ENCODE results near the gene STK17B.
"Not testable (repeated sequence)": the region's sequence is repeated elsewhere in the genome, so short reads cannot be mapped to it uniquely, and the experiment has no call there.

Gene STK17B

GRCh38 chr2:196171248-196171871 lies at the start of gene STK17B:
Gene STK17B (minus strand): TSS chr2:196171578. CDS start chr2:196163383, 8,195 bp downstream.
- peak; percentile 73 for DNase-seq

- DNase-seq, result no peak
These were observed 49.3 kb upstream of the STK17B start for GRCh38 chr2:196220671-196221070.

- DNase-seq, result no peak
These were observed 48.3 kb upstream of the STK17B start for GRCh38 chr2:196219671-196220070.

- no peak for DNase-seq
These were observed 46.7 kb upstream of the STK17B start for GRCh38 chr2:196218106-196218505.

- DNase-seq, result no peak
These were observed 45.7 kb upstream of the STK17B start for GRCh38 chr2:196217116-196217515.

DNA sequence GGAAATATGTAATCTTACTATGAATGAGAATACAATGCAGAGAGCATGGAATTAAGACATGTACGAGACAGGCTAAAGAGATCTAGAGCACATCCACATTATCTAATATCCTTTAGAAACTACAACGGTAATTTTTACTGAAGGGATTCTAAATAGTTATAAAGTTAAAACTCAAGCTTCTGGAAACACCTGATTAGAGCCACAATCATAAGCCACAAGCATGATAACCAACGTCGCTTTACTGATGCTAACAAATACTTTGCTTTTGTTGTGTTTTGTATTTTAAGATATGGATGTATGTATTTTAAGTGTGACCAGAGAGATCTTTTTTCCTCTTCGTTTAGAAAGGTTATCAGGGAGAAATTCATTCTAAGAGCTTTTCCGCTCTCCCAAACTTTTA lies 44.0 kb upstream of the STK17B start:
- DNase-seq, result no peak

DNA sequence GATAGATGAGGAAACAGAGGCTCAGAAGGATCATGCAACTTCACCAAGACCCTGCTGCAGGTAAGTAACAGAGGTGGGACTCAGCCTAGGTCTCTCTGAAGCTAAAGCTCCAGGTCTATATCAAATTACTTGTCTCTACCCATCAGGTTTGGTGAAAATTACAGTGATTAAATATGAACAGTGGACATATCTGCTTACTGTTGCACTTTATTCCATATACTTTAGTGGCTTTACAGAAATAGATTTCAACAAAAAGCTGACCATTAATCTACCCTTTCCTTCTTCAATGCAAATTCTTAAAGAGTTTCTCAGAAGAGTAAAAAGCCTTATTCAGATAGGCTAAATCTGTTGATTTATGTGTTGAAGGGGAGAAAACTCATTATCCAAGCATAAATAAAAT lies 42.8 kb upstream of the STK17B start:
- DNase-seq, result no peak

DNA sequence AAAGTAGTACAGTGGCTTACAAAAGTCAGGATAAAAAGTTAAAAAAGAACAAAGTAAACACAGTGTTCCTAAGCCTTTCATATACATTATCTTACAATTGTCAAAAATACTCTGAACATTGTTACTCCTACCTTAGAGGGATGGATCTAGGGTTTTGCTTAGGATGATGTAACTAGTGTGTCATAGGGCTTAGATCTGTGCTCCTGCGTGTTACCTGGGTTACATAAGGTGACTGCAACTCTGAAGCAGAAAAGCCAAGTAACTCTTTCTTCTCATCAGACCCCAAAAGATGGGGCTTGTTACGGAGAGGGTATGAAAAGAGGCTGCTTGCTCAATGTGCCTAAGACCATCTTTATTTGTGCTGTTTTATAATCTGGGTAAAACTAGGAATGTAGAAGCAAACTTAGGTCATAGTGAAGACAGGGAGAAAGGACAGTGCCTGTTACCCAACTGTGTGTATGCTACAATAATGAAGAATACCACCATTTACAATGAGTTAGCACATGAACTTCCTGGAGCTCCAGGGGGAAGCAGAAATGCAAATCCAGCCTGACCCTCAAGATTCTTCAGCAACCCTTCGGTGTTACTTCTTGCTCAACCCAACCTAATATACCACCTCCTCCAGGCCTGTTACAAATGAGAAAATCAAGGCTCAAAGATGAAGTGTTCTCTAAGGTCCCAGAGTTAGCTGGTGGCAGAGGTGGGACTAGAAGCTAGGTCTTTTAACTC lies 42.0 kb upstream of the STK17B start:
- DNase-seq, result no peak

GRCh38 chr2:196208915-196209314 lies 37.5 kb upstream of the STK17B start:
- no peak for DNase-seq

- DNase-seq, result no peak
These were observed 35.4 kb upstream of the STK17B start for GRCh38 chr2:196206804-196207203.

- no peak for DNase-seq
These were observed 34.6 kb upstream of the STK17B start for GRCh38 chr2:196205881-196206435.

DNA sequence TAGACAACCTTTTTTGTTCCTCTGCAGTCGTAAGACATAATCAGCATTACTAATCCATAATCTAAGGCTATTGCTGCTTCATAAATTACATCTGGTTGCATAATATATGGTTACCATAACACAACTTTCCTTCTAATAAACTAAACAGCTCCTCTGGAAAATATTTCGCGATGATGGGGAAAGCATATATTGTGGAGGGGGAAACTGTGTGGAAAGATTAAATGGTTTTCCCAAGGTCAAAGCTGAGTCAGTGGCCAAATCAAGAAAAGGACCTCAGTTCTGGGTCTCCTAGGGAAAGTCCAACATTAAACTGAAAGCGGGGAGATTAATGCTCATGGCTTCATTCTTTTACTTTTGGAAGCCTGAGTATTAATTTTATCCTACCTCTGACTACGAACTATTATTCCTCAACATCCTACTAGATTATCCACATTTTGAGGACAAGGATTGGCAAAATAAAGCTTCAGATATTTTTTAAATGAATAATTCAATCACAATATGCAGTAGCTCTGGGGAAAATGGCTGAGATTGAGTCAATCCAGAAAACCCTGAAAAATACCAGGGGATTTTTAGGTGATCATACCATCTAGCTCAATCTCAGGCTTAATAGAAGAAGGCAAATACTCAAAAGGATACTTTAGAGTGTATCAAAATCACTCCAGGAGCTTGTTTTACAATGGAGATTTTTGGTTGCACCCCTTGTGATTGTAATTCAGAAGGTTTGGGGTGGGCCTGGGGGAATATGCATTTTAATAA lies 33.8 kb upstream of the STK17B start:
- no peak for DNase-seq

DNA sequence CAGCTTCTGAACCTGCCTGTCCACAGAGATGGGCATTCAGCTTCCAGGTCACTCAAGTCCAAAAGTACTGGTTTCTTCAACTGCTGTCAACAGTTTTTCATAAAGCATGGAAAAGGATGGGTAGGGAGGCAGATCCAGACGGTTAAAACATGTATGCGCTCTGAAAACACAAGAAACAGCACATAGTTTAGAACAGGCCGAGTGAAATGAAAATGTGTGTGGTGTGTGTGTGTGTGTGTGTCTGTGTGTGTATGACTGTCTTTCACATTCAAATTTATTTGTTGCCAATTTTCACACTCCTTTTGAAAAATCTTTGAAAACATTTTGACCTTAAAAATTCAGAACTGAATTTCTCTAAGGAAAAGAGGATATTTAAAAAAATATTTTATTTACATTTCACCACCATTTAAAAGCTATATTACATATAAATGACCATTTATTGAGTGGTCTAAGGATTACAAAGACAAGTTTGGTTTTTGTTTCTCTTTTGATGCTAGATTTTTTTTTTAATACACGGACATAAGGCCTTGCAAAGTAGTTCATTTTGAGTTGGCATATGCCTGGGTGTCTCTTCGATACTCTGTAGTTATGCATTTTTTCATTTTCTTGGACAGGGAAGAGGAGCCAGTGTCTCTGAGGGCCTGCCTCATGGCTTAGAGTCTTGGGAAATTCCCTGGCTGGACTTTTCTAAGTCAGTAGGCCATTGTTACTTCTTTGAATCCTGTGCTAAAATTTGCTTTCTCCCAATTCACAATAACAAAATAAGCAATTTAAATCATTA lies 30.0 kb upstream of the STK17B start:
- DNase-seq, result no peak

DNA sequence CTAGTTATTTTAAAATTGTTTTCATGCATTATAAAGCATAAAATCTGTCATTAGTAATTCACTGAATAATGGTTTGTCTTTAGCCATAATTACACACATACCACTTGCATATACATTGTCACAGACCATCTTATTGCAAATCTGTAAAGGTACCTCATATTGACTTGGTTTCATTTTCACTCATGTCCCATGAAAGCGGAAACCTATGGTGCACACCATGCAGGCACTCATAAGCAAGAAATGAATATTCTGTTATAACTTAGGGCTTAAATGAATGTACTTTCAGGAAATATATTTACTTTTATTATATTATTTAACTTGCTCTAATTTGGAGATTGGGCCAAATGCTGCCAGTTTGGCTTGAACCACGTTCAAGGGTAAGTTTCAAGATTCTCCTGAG lies 29.2 kb upstream of the STK17B start:
- no peak for DNase-seq

DNA sequence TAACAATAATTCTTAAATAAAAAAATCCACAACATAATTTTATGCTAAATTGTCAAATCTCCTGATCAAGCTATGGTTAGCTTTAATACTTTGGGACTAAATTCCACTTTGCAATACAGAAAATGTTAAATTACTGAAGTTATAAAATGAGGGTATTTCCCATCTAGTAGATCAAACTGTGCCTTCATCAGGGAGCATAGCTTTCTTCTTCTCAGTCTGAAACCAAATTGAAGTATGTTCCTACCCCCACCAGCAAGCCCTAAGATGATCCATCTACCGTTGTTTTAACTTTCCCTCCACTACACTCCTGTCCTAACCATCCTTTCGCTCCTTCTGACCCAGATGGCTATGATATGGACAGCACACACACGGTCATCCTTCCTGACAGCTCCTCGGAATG lies 24.4 kb upstream of the STK17B start:
- no peak for DNase-seq

- DNase-seq, result no peak
These were observed 23.9 kb upstream of the STK17B start for GRCh38 chr2:196195302-196195701.

DNA sequence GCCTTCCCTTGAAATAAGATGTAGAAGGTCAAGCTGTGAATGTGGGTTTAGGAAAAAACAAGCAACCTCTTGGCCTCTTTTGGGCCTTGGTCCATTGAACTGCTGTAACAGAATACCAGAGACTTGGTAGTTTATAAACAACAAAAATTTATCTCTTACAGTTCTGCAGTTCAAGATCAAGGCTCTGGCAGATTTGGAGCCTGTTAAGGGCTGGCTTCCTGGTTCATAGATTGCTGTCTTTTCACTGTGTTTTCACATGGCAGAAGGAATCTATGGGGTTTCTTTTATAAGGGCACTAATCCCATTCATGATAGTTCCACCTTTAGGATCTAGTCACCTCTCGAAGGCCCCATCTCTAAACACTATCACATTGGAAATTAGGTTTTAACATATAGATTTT lies 20.2 kb upstream of the STK17B start:
- no peak for DNase-seq

DNA sequence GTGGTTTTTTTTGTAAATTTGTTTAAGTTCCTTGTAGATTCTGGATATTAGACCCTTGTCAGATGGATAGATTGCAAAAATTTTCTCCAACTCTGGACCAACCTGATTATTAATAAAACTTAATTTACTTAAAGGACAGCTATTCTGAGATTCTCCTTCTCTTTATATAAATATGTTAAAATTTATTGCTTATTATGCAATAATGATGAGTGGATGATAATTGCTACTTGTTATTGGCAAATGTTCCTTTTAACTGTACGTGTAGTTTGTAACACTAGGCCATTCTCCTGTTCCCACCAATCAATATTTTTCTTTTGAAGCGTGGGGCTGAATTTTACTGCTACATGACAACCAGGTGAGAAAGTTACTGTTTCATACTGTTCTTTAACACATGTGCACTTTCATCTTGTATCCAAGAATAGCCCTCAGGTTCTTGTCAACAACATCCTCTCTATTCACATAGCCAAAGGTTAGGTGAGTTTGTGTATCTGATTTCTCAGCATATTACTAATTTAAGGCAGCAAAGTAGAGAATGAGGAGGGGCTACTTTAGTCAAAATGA lies 16.6 kb upstream of the STK17B start:
- DNase-seq, result no peak

- DNase-seq, result not testable (repeated sequence)
These were observed 15.9 kb upstream of the STK17B start for GRCh38 chr2:196187175-196187700.

- no peak for DNase-seq
These were observed 15.0 kb upstream of the STK17B start for GRCh38 chr2:196186266-196186980.

GRCh38 chr2:196184921-196185320 lies 13.5 kb upstream of the STK17B start:
- no peak for DNase-seq

All from amniotic stem cell (primary cell).